Astrocyte of the hippocampus (primary cell): ENCODE results near the gene HES6.

ENCODE experiments used
- DNase-seq: peaks from one replicate; pipeline ENCODE4 v3.0.0; 2011; ENCODE audit warnings: low read depth, low spot score

HES6 gene

GRCh38 chr2:238255151-238255551 is 15.3 kb upstream of the HES6 start:
- DNase-seq: no peak

- no peak for DNase-seq
These were observed 14.4 kb upstream of the HES6 start for GRCh38 chr2:238254095-238254723.

GRCh38 chr2:238252766-238253630 is 13.2 kb upstream of the HES6 start:
- DNase-seq: no peak

- no peak for DNase-seq
These were observed 12.1 kb upstream of the HES6 start for GRCh38 chr2:238251986-238252385.

GRCh38 chr2:238251331-238251730 is 11.5 kb upstream of the HES6 start:
- no peak for DNase-seq

- no peak for DNase-seq
These were observed 11.1 kb upstream of the HES6 start for GRCh38 chr2:238250896-238251295.

GRCh38 chr2:238247841-238248453 is 8.1 kb upstream of the HES6 start:
- DNase-seq: no peak

GRCh38 chr2:238247002-238247822 is 7.4 kb upstream of the HES6 start:
- no peak for DNase-seq

GRCh38 chr2:238244151-238244550 is 4.3 kb upstream of the HES6 start:
- DNase-seq: no peak

GRCh38 chr2:238243496-238244076 is 3.7 kb upstream of the HES6 start:
- DNase-seq: no peak

- no peak for DNase-seq
These were observed 3.1 kb upstream of the HES6 start for GRCh38 chr2:238242731-238243495.

GRCh38 chr2:238241970-238242369 is 2.1 kb upstream of the HES6 start:
- no peak for DNase-seq

GRCh38 chr2:238240757-238241711 is 1.2 kb upstream of the HES6 start:
- peak; percentile 66 for DNase-seq

- no peak for DNase-seq
These were observed 335 bp downstream of the HES6 start for GRCh38 chr2:238239543-238239862.

- DNase-seq: no peak
These were observed 884 bp downstream of the HES6 start for GRCh38 chr2:238238766-238239542.

- no peak for DNase-seq
These were observed 1.5 kb downstream of the HES6 start for GRCh38 chr2:238238311-238238765.

- DNase-seq: no peak
These were observed 2.3 kb downstream of the HES6 start for GRCh38 chr2:238237431-238238135.

GRCh38 chr2:238236571-238236970 is 3.3 kb downstream of the HES6 start:
- no peak for DNase-seq
